GM21619 (cell line): ENCODE results near the gene PIK3AP1.

Source experiments
- ATAC-seq: cut with Tn5 transposase; IDR thresholded peaks from one replicate; pipeline ENCODE4 v1.9.1; 2021; ENCODE audit not compliant: unreplicated experiment

Gene PIK3AP1

DNA sequence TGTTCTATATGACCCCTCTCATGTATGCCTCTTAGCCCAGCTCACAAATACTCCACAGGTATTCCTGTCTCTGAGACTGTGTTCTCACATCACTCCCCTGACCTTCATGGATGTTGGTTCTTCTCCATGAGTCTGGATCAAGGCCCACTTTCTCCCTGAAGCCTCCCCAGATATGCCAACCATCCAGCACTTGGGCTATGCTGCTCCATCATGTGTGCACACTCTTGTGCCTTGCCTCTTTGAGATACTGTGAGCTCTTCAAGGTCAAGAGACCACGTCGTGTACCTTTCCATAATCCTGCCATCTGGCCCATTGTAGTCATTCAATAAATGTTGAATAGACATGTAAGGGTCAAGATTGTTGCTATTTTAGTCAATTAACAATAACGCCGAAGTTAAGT is 103.4 kb downstream of the PIK3AP1 start:
- no peak for ATAC-seq

DNA sequence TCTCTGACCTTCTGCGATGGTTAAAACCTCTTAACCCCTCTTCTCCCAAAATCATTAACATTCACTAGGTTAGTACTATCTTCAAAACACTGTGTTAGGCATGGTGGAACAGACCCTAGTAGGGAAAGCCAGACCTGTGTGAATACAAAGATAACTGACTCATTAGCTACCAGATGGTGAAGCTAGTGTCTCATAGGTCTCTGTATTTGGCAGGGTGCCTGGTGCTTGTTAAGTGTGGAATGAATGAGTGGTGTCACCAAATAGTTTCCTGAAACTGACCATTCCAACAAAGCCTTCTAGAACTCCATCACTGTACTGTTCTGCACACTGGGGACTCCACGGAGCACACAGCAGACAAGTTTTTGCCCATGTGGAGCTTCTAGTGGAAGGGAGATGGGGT is 105.8 kb downstream of the PIK3AP1 start:
- ATAC-seq, result no peak

DNA sequence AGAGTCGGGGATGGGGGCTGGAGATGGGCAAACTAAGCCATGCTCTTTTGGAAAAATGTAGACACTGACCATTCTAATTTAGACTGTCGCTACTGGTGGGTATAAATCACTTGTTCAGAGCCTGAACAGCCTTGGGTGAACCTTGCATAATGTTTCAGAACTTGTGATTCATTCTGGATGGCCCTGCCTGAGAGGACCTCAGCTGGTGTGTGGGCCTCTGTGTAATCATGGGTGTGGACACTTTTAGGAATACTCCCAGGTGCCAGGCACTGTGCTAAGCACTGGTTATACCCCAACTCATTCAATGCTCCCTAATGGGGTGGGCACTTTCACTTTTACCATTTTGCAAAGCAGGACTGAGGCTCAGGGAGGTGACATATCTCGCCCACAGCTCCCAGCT is 106.7 kb downstream of the PIK3AP1 start:
- no peak for ATAC-seq

DNA sequence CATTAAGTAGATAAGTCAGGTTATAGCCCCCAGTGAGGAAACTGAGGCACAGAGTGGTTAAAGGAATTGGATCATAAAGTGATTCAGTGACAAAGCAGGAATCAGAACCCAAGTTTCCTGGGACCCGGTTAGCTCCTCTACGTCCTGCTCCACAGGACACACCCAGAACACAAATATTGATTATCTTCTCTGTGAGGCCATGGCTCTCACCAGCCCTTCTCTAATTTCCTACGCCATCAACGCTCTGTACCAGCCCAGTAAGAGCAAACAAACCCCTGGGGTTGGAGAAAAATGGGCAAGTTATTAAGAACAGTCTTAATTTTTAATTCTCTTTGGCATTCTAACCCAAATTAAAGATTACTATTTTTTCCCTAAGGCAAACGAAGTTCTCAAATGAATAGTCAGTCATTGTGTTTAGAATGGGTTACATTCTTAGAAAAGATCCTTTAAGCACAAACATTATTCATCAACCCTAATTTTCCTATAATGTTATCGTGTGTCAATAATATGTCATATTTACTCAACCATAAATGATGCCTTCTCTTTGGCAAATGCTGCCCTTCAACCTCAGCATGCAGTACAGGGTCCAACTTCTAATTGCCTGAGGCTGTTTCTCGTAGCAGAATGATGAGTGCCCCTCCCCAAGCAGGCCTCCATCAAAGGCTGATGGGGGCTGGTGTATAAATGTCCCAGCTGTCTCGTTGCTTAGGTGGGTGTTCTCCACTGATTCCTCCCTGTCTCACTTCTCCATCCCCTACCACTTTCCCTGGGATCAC is 108.1 kb downstream of the PIK3AP1 start:
- no peak for ATAC-seq

DNA sequence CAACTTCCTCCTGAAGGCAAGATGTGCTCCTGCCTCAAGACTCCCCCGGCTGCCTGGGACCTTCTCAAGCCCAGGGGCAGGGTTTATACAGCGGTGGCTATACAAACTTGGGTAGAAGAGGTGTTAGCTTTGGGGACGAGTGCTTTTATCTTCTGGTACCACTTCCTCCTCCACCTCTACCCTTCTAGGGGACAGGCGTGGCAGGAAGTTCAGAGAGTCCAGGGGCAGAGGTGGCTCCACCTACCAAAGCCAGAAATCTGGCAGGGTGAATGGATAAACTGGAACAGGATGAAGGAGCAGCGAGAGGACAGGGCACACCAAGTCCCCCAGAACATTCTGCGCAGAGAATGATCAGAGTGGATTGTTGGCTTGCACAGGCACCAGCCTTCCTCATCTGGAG is 109.5 kb downstream of the PIK3AP1 start:
- no peak for ATAC-seq

DNA sequence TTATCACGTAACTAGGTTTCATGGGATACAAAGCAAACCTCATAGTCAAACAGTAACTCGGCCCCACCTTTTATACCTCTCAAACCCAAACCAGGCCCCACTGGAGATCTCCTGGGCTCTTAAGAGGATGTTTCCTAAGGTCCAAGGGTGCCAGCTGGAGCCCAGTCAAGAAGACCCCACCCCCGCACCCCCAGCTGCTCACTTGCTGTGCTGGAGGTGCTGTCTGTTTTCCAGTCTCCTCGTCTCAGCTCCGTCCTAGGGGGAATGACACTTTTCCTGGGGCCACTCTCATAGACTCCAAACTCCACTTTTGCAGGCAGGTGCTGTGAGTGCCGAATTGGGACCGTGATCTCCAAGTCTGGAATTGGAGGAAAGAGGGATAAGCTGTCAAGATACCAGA is 110.8 kb downstream of the PIK3AP1 start:
- ATAC-seq, result no peak

DNA sequence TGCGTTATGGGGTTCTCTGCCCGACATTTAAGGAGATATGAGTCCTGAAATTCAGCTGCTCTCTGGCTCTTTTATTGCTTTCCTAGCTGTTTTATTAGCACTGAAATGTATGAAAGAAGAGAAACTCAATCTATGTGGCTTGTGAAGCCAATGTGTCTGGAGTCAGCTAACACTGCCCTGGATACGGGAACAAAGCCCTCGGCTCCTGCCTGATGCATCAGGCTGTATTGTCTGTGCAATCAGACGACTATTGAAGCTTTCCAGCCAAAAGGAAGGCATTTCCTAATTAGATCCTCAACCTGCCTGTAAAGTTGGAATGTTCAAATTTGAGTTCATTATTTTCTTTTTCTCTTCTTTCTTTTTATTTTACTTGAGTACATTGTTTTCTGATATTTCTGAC is 111.5 kb downstream of the PIK3AP1 start:
- ATAC-seq, result no peak

DNA sequence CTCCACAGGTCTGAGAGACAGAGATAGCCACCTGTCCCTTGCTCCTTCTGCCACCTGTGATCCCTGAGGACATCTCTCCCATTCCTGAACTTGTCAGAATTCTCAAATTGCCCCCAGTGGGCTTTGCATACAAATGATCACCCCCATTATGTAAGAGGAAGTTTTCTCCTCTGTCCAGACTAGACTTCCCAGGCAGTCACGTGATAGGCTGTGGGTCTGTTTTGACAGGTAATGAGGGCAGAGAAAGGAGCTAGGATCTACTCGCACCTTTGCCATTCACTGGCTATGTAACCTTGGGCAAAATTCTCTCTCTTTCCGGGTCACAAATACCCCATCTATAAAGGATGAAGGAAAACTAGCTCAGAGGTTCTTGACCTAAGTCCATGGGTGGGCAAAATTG is 112.1 kb downstream of the PIK3AP1 start:
- ATAC-seq, result no peak

DNA sequence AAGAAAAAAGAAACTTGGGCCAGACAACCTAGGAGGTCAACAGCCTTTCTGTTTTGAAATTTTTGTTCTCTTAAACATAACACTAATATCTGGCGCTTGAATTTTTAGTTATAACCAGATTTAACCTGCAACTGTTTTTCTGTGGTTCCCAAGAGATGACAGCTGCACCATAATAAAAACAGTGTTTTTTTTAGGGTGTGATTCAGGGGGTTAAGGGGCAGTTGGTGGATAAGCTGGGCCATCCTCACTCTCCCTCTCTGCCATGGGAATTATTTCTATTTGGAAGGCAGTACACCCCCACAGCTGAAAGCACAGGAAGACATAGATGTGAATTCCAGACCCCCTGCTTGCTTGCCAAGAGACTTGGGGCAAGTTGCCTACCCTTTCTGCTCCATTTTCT is 113.4 kb downstream of the PIK3AP1 start:
- no peak for ATAC-seq

DNA sequence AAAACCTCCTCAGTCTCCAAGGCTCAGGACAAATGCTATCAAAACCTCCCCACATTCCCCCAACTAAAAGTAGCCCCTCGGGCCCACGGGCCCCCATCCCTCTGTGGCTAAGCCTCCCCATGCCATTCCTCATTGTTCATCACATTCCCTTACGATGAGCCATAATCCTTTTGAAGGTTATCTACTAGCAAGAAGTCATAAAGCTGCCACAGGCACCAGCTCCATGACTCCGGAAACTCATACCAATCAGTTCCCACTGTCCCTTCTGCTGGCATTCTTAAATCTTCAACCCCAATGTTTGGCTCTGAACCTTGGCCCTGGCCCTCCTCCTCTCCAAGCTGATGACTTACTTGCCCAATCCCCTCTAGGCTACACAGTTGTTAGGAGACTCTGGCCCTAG is 114.1 kb downstream of the PIK3AP1 start:
- ATAC-seq, result no peak

DNA sequence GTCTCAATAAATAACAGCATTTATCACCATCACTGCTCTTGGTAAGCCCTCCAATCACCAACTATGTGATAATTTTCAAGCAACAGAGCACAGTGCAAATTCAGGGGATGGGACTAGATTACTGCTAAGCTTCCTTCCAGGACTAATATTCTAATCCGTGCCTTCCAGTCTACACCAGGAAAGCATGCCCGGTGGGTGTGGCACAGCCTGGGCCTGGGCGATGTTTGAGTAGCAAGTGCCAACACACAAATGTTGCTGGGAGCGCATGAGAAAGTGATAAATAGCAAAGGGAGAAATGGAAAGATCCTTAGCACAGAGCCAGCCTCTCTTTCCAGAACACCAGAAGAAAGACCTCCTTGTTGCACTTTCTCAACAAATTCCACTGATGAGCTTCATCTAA is 120.0 kb downstream of the PIK3AP1 start:
- no peak for ATAC-seq

DNA sequence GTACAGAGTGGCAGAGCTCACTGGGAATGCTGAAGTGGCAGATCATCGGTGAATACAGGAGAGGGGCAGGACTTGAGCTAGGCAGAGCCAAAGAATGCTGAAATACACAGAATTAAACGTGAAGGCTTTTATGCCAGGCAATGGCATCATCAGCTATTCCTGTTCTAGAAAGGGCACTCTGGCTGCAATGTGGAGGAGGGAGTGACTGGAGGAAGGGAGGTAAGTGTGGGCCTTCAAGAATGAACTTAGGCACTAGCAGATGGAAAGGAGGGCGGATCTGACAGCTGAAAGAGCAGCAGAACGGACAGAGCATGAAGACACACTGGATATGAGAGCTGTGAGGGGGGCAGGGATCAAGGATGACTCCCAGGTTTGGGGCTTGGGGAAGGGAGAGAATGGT is 121.5 kb downstream of the PIK3AP1 start:
- no peak for ATAC-seq

DNA sequence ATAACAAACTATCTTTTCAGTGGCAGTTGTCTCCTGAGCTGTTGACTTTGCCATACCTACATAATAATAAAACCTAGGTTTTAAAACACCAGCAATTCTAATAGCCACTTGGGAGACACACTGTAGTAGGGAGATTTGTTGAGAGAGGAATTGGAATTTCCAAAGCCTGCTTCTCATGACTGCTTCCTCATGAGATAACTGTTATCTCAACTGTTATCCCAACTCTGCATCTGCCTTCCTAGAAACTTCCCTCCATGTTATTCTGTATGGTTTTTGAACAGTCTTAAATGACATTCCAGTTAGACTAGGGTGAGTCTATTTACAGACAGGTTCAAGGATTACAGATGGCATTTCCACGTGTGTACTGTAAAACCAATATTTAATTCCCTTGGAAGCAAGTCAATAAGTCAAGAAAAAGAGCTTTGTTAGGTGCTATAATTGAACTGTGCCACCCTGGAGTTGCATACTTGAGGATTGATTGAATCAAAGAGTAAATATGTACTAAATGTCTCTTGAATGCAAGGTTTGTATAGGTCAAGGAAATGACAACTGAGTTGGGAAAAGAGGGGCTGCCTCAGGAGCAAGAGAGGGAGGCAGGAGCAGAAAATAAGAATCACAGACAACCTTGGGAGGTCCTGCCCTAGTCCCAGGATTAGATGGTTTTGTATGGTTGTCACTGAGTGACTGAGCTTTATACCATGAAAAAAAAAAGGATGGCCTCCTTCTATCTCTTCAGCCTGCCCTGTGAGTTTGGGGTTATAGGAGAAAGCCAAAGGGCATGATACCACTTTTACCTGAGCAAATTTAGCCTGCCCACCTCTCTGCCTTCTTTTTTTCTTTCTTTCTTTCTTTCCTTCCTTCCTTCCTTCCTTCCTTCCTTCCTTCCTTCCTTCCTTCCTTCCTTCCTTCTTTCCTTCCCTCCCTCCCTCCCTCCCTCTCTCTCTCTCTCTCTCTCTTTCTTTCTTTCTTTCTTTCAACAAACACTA is 123.6 kb downstream of the PIK3AP1 start:
- ATAC-seq, result no peak

DNA sequence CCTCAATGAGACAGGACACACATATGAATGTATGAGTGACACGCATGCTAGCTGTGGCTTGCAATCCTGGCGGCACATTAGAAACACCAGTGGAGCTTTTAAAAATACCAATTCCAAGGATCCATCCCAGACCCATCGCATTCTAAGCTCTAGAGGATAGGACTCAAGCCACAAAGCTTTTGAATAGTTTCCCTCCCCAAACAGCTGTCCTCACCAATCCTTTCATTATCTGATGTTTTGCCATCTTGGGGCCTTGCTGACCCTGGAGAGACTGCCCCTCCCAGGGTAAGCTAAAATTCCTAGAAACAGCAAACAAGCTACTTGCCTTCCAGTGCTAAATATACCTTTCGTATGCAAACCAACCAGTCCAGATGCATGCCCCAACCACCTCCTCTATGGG is 124.6 kb downstream of the PIK3AP1 start:
- ATAC-seq, result no peak

DNA sequence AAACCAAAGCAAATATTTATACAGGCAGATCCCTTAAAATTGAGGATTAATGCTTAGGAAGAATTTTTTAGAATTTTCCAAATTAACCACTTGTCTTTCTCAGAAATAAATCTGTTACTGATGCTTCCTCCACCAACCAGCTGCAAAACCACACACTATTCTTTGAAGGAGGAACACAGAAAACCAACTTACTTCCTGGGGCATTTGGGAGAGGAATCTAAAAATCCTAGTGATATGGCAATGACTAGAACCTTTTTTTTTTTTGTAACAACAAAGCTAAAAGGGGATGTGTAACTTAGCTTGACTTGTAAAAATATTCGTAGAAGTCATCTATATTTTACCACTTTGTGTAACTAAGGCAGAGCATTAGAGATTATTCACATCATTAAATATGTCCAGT is 128.4 kb downstream of the PIK3AP1 start:
- ATAC-seq, result no peak

DNA sequence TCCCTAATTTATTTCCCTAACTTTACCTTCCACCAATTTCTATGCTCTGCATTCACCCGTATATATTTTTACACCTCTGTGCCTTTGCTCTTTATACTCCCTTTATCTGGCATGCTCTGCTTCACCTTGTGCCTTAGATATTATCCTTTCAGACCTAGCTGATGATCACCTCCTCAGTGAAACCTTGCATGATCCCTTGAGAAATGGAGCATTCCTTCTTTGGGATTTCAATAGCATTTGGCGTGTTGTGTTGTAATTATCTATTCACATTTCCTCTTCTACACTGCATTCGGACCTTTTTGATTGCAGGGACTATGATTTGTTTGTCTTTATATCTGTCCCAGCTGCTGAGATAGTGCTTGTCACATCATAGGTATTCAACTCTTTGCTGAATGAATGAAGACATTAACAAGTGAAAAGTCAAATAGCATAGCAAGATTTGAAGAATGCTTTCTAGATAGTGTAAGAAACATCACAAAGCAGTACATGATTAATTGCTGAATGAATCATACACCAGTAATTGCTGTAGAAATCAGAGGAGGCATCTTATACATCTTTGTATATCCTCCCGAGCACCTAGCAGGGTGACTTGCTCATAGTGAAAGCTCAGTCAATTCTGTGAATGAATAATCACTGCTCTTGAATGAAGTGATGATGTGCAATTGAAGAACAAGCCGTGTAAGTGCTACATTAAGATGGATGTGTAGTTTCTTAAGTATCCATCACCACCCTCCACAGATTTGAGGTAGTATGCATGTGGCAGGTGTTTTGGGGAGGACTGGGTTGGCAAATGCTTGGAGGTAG is 131.5 kb downstream of the PIK3AP1 start:
- ATAC-seq, result peak; percentile 48

DNA sequence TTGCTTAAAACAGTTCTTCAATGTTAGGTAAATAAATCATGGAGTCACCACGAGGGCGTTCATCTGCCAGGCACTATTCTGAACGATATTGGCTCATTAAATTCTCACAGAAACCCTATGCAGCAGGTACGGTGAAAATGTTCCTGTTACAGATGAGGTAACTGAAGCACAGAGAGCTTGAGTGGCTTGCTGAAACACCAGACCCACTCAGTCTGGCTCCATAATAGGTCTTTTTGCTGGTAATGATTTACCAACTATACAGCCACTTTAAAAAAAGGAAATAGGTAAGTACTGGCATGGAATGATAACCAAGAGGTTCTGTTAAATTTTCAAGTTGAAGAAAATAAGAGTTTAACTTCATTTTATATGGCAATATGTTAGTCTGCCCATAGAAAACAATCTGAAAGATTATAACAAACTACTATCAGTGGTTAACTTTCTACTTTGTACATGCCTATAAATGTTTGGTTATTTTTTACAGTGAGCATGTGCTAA is 132.2 kb downstream of the PIK3AP1 start:
- ATAC-seq, result peak; percentile 23

DNA sequence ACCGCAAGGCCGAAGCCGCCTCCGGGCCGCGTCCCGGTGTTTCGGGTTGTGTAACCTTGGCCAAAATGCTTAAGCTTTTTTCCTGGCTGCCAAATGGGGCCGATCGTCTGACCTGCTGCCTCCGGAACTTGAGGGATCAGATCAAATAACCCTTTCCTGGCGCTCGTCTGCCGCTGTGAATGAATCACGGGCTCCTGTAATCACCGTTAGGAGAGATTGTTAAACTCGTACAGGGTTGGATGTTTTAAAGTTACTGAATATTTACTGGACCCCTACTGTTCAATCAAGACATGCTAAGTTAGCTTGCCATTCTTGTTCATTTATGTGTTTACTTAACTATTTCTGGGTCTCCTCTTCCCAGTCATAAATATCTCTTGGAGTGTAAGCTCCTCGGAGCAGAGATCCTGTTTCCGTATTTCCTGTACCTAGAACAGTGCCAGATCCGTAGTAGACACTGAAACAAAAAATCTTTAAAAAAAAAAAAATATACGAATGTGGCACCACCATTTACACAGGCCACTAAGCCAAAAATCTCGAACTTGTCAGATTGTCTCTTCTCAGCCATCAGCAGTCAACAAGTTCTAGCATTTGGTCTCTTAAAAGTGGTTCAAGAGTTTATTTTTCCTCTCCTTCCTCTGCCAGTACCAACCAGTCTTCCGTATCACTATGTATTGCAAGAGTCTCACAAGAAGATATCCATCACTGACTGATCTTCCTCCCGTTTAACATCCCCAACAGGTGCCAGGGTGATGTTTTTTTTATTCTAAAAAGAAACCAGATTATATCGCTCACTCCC is 132.9 kb downstream of the PIK3AP1 start:
- ATAC-seq, result no peak

DNA sequence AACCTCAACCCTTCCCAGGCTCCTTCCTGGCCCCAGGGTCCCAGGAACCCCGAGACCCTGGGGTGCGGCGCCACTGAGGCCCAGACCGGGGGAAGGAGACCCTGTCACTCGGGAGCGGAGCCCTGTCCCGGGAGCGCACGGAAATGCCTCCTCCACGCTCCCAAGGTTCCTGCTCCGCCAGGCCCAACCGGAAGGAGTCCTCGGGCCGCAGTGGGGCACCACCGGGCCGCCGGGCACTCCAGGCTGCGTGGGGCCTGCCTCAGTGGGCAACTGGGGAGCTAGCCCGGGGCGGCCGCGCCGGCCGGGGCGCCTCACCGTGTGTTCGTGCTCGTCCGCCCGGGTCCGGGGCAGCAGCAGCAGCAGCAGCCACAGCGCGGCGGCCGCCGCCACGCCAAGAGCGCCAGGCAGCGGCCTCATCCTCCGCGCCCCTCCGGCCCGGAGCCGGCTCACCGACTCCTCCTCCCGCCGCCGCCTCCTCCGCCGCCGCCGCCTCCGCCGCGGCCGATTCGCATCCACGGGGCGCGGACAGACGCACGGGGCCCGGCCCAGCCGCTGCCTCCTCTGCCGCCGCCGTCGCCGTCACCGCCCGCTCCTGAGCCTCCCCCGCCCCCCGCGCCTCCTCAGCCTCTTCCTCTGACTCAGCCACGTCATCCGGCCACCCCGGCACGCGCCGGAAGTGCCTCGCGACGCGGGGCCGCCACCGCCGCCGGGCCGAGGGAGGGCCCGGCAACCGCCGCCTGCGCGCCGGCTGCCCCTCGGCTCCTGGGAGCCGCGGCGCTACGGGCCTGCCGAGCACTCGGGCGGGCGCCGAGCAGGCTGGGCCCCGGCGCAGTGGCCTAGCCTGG is 133.7 kb downstream of the PIK3AP1 start, which contains the start of gene TM9SF3:
Gene TM9SF3 (minus strand): TSS at position 594 of the 845 bp plus-strand sequence. CDS start 177 bp downstream, at position 417.
- ATAC-seq, result peak; percentile 69
